Ishikawa (cell line): ENCODE data around the gene SAXO1.

ENCODE experiments used
- CEBPB ChIP-seq: IDR thresholded peaks from 2 replicates; pipeline ENCODE4 v1.6.1; 2012
- CREB1 ChIP-seq: IDR thresholded peaks from 2 replicates; pipeline ENCODE4 v1.6.1; 2012; ENCODE audit warnings: low read depth
- EGR1 ChIP-seq: IDR thresholded peaks from 2 replicates; pipeline ENCODE4 v1.6.1; 2012
- EP300 ChIP-seq: IDR thresholded peaks from 2 replicates; pipeline ENCODE4 v1.6.1; 2012; ENCODE audit warnings: borderline replicate concordance
- FOXM1 ChIP-seq: IDR thresholded peaks from 2 replicates; pipeline ENCODE4 v1.6.1; 2012; ENCODE audit warnings: low read depth, borderline replicate concordance
- NFIC ChIP-seq: IDR thresholded peaks from 2 replicates; pipeline ENCODE4 v1.6.1; 2012
- RAD21 ChIP-seq: IDR thresholded peaks from 2 replicates; pipeline ENCODE4 v1.6.1; 2012; ENCODE audit warnings: low read depth
- TAF1 ChIP-seq: IDR thresholded peaks from 2 replicates; pipeline ENCODE4 v1.6.1; 2012; ENCODE audit warnings: low read depth, mild to moderate bottlenecking
- TCF12 ChIP-seq: IDR thresholded peaks from 2 replicates; pipeline ENCODE4 v1.6.1; 2012; ENCODE audit warnings: low read depth
- YY1 ChIP-seq: IDR thresholded peaks from 2 replicates; pipeline ENCODE4 v1.6.1; 2012; ENCODE audit warnings: low read depth
- TF ChIP-seq, protein P1 (sequence below): IDR thresholded peaks from 2 replicates; pipeline ENCODE4 v1.6.1; 2012
- TF ChIP-seq, protein P2 (sequence below): IDR thresholded peaks from 2 replicates; pipeline ENCODE4 v1.6.1; 2012; ENCODE audit warnings: low read depth, mild to moderate bottlenecking
- TF ChIP-seq, protein P3 (sequence below): IDR thresholded peaks from 2 replicates; pipeline ENCODE4 v1.6.1; 2012

DNA sequence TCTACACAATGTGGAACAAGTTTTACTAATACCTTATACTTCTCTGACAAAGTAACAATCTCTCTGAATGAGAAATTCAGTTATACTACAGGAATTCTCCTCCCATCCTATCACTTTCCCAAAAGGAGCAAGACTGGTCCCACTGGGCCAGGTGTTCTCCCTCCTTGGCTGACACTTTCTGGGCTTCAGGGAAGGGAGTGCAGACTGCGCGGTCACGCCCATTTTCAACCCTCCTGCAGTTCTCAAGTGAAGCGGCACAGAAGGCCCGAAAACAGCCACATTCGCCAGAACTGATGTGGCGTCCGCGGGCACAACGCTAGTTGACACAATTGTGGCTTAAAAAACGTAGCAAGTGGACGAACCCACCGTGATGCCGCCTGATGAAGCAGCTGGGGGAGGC, 603 bp downstream of the SAXO1 start:
- TF ChIP-seq EP300 (no peak), TAF1 (no peak), CEBPB (no peak), CREB1 (no peak), EGR1 (no peak), TCF12 (no peak), RAD21 (no peak), NFIC (no peak), YY1 (no peak), FOXM1 (no peak)
- TF ChIP-seq, protein P1, sequence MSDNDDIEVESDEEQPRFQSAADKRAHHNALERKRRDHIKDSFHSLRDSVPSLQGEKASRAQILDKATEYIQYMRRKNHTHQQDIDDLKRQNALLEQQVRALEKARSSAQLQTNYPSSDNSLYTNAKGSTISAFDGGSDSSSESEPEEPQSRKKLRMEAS, result no peak
- TF ChIP-seq, protein P2, sequence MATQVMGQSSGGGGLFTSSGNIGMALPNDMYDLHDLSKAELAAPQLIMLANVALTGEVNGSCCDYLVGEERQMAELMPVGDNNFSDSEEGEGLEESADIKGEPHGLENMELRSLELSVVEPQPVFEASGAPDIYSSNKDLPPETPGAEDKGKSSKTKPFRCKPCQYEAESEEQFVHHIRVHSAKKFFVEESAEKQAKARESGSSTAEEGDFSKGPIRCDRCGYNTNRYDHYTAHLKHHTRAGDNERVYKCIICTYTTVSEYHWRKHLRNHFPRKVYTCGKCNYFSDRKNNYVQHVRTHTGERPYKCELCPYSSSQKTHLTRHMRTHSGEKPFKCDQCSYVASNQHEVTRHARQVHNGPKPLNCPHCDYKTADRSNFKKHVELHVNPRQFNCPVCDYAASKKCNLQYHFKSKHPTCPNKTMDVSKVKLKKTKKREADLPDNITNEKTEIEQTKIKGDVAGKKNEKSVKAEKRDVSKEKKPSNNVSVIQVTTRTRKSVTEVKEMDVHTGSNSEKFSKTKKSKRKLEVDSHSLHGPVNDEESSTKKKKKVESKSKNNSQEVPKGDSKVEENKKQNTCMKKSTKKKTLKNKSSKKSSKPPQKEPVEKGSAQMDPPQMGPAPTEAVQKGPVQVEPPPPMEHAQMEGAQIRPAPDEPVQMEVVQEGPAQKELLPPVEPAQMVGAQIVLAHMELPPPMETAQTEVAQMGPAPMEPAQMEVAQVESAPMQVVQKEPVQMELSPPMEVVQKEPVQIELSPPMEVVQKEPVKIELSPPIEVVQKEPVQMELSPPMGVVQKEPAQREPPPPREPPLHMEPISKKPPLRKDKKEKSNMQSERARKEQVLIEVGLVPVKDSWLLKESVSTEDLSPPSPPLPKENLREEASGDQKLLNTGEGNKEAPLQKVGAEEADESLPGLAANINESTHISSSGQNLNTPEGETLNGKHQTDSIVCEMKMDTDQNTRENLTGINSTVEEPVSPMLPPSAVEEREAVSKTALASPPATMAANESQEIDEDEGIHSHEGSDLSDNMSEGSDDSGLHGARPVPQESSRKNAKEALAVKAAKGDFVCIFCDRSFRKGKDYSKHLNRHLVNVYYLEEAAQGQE, result no peak
- TF ChIP-seq, protein P3, sequence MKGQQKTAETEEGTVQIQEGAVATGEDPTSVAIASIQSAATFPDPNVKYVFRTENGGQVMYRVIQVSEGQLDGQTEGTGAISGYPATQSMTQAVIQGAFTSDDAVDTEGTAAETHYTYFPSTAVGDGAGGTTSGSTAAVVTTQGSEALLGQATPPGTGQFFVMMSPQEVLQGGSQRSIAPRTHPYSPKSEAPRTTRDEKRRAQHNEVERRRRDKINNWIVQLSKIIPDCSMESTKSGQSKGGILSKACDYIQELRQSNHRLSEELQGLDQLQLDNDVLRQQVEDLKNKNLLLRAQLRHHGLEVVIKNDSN, result no peak
